ENCODE measurements around the gene SNAP29. TPM values are rescaled to one million over a fixed set of nuclear protein-coding genes. Genes with fewer than 3 reads are reported as not detected.

SNAP29 gene
- total and polyA plus RNA-seq, 2 experiments from 2014 or later: 8.2 to 22.9 TPM

- no peak for TF ChIP-seq ZNF331 (CRISPR knock-in tag; IDR thresholded peaks at IDR 0.05; ENCODE audit: low read depth)
- no peak for TF ChIP-seq JUNB (IDR thresholded peaks at IDR 0.05; ENCODE audit: unreplicated experiment)
- no peak for TF ChIP-seq EZH2phosphoT487 (IDR thresholded peaks at IDR 0.05; ENCODE audit: unreplicated experiment)
- no peak for TF ChIP-seq REST (IDR thresholded peaks at IDR 0.05; ENCODE audit: unreplicated experiment)
- TF ChIP-seq NANOG (IDR thresholded peaks at IDR 0.05; ENCODE audit: borderline replicate concordance): no peak
- TF ChIP-seq ZNF114 (CRISPR knock-in tag; IDR thresholded peaks at IDR 0.05): no peak
- TF ChIP-seq ZNF462 (CRISPR knock-in tag; IDR thresholded peaks at IDR 0.05): no peak
- no peak for TF ChIP-seq ETS1 (IDR thresholded peaks at IDR 0.05)
- no peak for TF ChIP-seq CTCF (conservative IDR thresholded peaks at IDR 0.05; ENCODE audit: low read depth in 2 of 2)
- no peak for TF ChIP-seq EZH2 (IDR thresholded peaks at IDR 0.05; ENCODE audit: low read depth, unreplicated experiment)
- no peak for TF ChIP-seq CREB1 (CRISPR knock-in tag; IDR thresholded peaks at IDR 0.05; ENCODE audit: low read depth)
- no peak for TF ChIP-seq STAT1 (IDR thresholded peaks at IDR 0.05; ENCODE audit: unreplicated experiment)
- no peak for TF ChIP-seq POLR2AphosphoS5 (IDR thresholded peaks at IDR 0.05; ENCODE audit: low read depth)
- H3K4me1 ChIP-seq (ENCODE audit: insufficient read depth): no peaks in the 10 kb centered on the region
- H3K36me3 Mint-ChIP-seq (ENCODE audit: low read depth): no peaks in the 10 kb centered on the region; the same call in 2 of the 3 replicates
- no peaks in the 10 kb centered on the region for H3K27me3 ChIP-seq (ENCODE audit: insufficient read depth)
- no peaks in the 10 kb centered on the region for H3F3A ChIP-seq (replicated peaks; ENCODE audit: low read depth)
- no peaks in the 10 kb centered on the region for H3K9me2 ChIP-seq (ENCODE audit: insufficient read depth)
- ATAC-seq: no peak
- no peak for DNase-seq (ENCODE audit: low spot score)
- peak overlapping the region; percentile 60; the same call in 1 of the 2 replicates for H3K27ac Mint-ChIP-seq
- peaks cover 4% of the 10 kb centered on the region; the same call in 1 of the 3 replicates for H3K4me1 Mint-ChIP-seq
- H3K79me2 ChIP-seq (replicated peaks; ENCODE audit: insufficient read depth): no peaks in the 10 kb centered on the region
- H3K36me3 ChIP-seq (ENCODE audit: insufficient read depth): no peaks in the 10 kb centered on the region
- no peak overlapping the region for H3K4me2 ChIP-seq
- no peaks in the 10 kb centered on the region for H4K20me1 ChIP-seq (replicated peaks; ENCODE audit: insufficient read depth)
- H3K4me3 Mint-ChIP-seq: no peak overlapping the region
- H3K9me3 Mint-ChIP-seq: no peaks in the 10 kb centered on the region
- H3K27me3 Mint-ChIP-seq (ENCODE audit: insufficient read depth, low read depth, poor library complexity): peaks cover 6% of the 10 kb centered on the region
- H3K27ac ChIP-seq (ENCODE audit: low read depth): no peak overlapping the region
- no peak overlapping the region for H3K4me3 ChIP-seq
- no peak overlapping the region for H2AFZ ChIP-seq
These were observed 8.6 kb downstream of the SNAP29 start for GRCh38 chr22:20867179-20868024.

All from GM23338 (cell line).